ENCODE measurements around the gene RIC8A. TPM values are rescaled to one million over a fixed set of nuclear protein-coding genes. Genes with fewer than 3 reads are reported as not detected.

Gene RIC8A
- total RNA-seq, 1 experiment from 2014 or later: 56.2 TPM

GRCh38 chr11:196786-197731 lies 10.4 kb upstream of the RIC8A start:
- DNase-seq: no peak
- H3K9me3 ChIP-seq (ENCODE audit: low read length): no peaks in the 10 kb centered on the region

GRCh38 chr11:197741-198235 lies 9.7 kb upstream of the RIC8A start:
- Histone ChIP-seq H2AFZ (ENCODE audit: low read length) (no peak overlapping the region), H3K27me3 (ENCODE audit: low read length) (no peaks in the 10 kb centered on the region), H3K36me3 (ENCODE audit: insufficient read depth, low read length) (no peaks in the 10 kb centered on the region), H3K9me3 (ENCODE audit: low read length) (no peaks in the 10 kb centered on the region), H3K79me2 (ENCODE audit: low read length) (no peaks in the 10 kb centered on the region), H3K9ac (ENCODE audit: low read length) (no peak overlapping the region), H3K9me2 (replicated peaks; ENCODE audit: insufficient read depth, low read length) (no peaks in the 10 kb centered on the region), H3K27ac (ENCODE audit: low read length) (no peak overlapping the region), H3K4me3 (ENCODE audit: low read length) (no peak overlapping the region), H4K20me1 (ENCODE audit: insufficient read depth, low read depth, low read length) (no peaks in the 10 kb centered on the region), H3K4me1 (ENCODE audit: low read length) (no peaks in the 10 kb centered on the region), H3K4me2 (ENCODE audit: low read depth, low read length, poor library complexity, severe bottlenecking) (no peak overlapping the region)
- DNase-seq: no peak

More at GRCh38 chr11:196786-197731, 10.4 kb upstream of the RIC8A start:
- H3K27me3 ChIP-seq (ENCODE audit: low read length): no peaks in the 10 kb centered on the region
- no peaks in the 10 kb centered on the region for H3K36me3 ChIP-seq (ENCODE audit: insufficient read depth, low read length)
- no peaks in the 10 kb centered on the region for H3K79me2 ChIP-seq (ENCODE audit: low read length)
- H3K4me1 ChIP-seq (ENCODE audit: low read length): no peaks in the 10 kb centered on the region
- H3K4me3 ChIP-seq (ENCODE audit: low read length): no peak overlapping the region
- no peak overlapping the region for H3K4me2 ChIP-seq (ENCODE audit: low read depth, low read length, poor library complexity, severe bottlenecking)
- H4K20me1 ChIP-seq (ENCODE audit: insufficient read depth, low read depth, low read length): no peaks in the 10 kb centered on the region
- H3K9ac ChIP-seq (ENCODE audit: low read length): no peak overlapping the region
- no peak overlapping the region for H3K27ac ChIP-seq (ENCODE audit: low read length)
- H3K9me2 ChIP-seq (replicated peaks; ENCODE audit: insufficient read depth, low read length): no peaks in the 10 kb centered on the region
- H2AFZ ChIP-seq (ENCODE audit: low read length): no peak overlapping the region

GRCh38 chr11:198236-198806 lies 9.2 kb upstream of the RIC8A start:
- Histone ChIP-seq H3K9me2 (replicated peaks; ENCODE audit: insufficient read depth, low read length) (no peaks in the 10 kb centered on the region), H4K20me1 (ENCODE audit: insufficient read depth, low read depth, low read length) (no peaks in the 10 kb centered on the region), H3K79me2 (ENCODE audit: low read length) (no peaks in the 10 kb centered on the region), H3K27me3 (ENCODE audit: low read length) (no peaks in the 10 kb centered on the region), H3K9ac (ENCODE audit: low read length) (no peak overlapping the region), H3K4me1 (ENCODE audit: low read length) (no peaks in the 10 kb centered on the region), H3K9me3 (ENCODE audit: low read length) (no peaks in the 10 kb centered on the region), H3K4me2 (ENCODE audit: low read depth, low read length, poor library complexity, severe bottlenecking) (no peak overlapping the region), H3K27ac (ENCODE audit: low read length) (no peak overlapping the region), H2AFZ (ENCODE audit: low read length) (no peak overlapping the region), H3K36me3 (ENCODE audit: insufficient read depth, low read length) (no peaks in the 10 kb centered on the region), H3K4me3 (ENCODE audit: low read length) (no peak overlapping the region)
- DNase-seq: no peak

DNA sequence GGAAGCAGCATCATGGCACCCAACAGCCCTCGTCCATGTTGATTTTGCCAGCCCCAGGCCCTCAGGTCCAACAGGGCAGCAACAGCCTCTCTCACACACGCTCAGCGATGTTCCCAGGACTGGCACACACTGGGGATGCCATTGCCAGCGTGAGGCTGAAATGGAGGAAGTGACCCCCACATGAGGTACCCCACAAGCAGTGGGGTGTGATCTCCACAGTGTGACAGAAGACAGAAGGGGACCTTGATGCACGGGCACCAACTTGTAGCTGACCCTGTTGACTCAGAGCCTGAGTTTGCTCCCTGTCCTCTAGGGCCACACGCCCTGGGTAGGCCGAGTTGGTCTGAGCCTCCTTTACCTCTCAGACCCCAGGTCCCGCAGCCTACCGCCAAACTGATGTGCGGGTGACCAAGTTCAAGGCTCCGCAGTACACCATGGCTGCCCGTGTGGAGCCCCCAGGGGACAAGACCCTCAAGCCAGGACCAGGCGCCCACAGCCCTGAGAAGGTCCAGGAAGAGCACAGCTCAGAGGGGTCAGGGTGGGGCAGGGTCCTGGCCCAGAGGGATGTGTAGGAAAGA lies 8.4 kb upstream of the RIC8A start:
- no peaks in the 10 kb centered on the region for H3K4me1 ChIP-seq (ENCODE audit: low read length)
- no peak overlapping the region for H3K27ac ChIP-seq (ENCODE audit: low read length)
- no peak overlapping the region for H3K9ac ChIP-seq (ENCODE audit: low read length)
- no peaks in the 10 kb centered on the region for H4K20me1 ChIP-seq (ENCODE audit: insufficient read depth, low read depth, low read length)
- no peak overlapping the region for H3K4me3 ChIP-seq (ENCODE audit: low read length)
- no peaks in the 10 kb centered on the region for H3K9me2 ChIP-seq (replicated peaks; ENCODE audit: insufficient read depth, low read length)
- H2AFZ ChIP-seq (ENCODE audit: low read length): no peak overlapping the region
- H3K4me2 ChIP-seq (ENCODE audit: low read depth, low read length, poor library complexity, severe bottlenecking): no peak overlapping the region
- no peaks in the 10 kb centered on the region for H3K9me3 ChIP-seq (ENCODE audit: low read length)
- H3K79me2 ChIP-seq (ENCODE audit: low read length): no peaks in the 10 kb centered on the region
- no peaks in the 10 kb centered on the region for H3K36me3 ChIP-seq (ENCODE audit: insufficient read depth, low read length)
- no peak for DNase-seq
- H3K27me3 ChIP-seq (ENCODE audit: low read length): no peaks in the 10 kb centered on the region

- no peak overlapping the region for H3K9ac ChIP-seq (ENCODE audit: low read length)
- no peaks in the 10 kb centered on the region for H3K36me3 ChIP-seq (ENCODE audit: insufficient read depth, low read length)
- no peaks in the 10 kb centered on the region for H3K79me2 ChIP-seq (ENCODE audit: low read length)
- no peak overlapping the region for H3K4me2 ChIP-seq (ENCODE audit: low read depth, low read length, poor library complexity, severe bottlenecking)
- no peaks in the 10 kb centered on the region for H4K20me1 ChIP-seq (ENCODE audit: insufficient read depth, low read depth, low read length)
- no peak overlapping the region for H2AFZ ChIP-seq (ENCODE audit: low read length)
- no peaks in the 10 kb centered on the region for H3K27me3 ChIP-seq (ENCODE audit: low read length)
- no peak overlapping the region for H3K27ac ChIP-seq (ENCODE audit: low read length)
- H3K9me2 ChIP-seq (replicated peaks; ENCODE audit: insufficient read depth, low read length): no peaks in the 10 kb centered on the region
- no peaks in the 10 kb centered on the region for H3K9me3 ChIP-seq (ENCODE audit: low read length)
- no peaks in the 10 kb centered on the region for H3K4me1 ChIP-seq (ENCODE audit: low read length)
- DNase-seq: no peak
- H3K4me3 ChIP-seq (ENCODE audit: low read length): no peak overlapping the region
Observed at GRCh38 chr11:199782-200181, 7.7 kb upstream of the RIC8A start.

- Histone ChIP-seq H3K4me2 (ENCODE audit: low read depth, low read length, poor library complexity, severe bottlenecking) (no peak overlapping the region), H3K9ac (ENCODE audit: low read length) (no peak overlapping the region), H3K27ac (ENCODE audit: low read length) (no peak overlapping the region), H3K27me3 (ENCODE audit: low read length) (no peaks in the 10 kb centered on the region), H3K79me2 (ENCODE audit: low read length) (peaks cover 1% of the 10 kb centered on the region; the same call in 1 of the 2 replicates), H3K9me3 (ENCODE audit: low read length) (no peaks in the 10 kb centered on the region), H3K36me3 (ENCODE audit: insufficient read depth, low read length) (peaks cover 3% of the 10 kb centered on the region), H4K20me1 (ENCODE audit: insufficient read depth, low read depth, low read length) (peaks cover 4% of the 10 kb centered on the region; the same call in 1 of the 2 replicates), H2AFZ (ENCODE audit: low read length) (no peak overlapping the region), H3K9me2 (replicated peaks; ENCODE audit: insufficient read depth, low read length) (no peaks in the 10 kb centered on the region), H3K4me3 (ENCODE audit: low read length) (no peak overlapping the region), H3K4me1 (ENCODE audit: low read length) (no peaks in the 10 kb centered on the region)
- DNase-seq: no peak
Observed at GRCh38 chr11:200224-201003, 7.1 kb upstream of the RIC8A start.

DNA sequence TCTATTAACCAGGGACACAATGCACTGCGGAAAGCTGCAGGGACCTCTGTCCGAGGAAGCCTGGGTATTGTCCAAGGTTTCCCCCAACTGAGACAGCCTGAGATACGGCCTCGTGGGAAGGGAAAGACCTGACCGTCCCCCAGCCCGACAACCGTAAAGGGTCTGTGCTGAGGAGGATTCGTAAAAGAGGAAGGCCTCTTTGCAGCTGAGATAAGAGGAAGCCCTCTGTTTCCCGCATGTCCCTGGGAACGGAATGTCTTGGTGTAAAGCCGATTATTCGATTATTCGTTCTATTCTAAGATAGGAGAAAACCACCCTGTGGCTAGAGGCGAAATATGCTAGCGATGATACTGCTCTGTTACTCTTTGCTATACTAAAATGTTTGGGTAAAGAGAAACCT lies 5.5 kb upstream of the RIC8A start:
- H4K20me1 ChIP-seq (ENCODE audit: insufficient read depth, low read depth, low read length): peaks cover 15% of the 10 kb centered on the region
- H3K4me3 ChIP-seq (ENCODE audit: low read length): no peak overlapping the region
- DNase-seq: no peak
- peaks cover 4% of the 10 kb centered on the region for H3K36me3 ChIP-seq (ENCODE audit: insufficient read depth, low read length)
- peaks cover 9% of the 10 kb centered on the region for H3K4me1 ChIP-seq (ENCODE audit: low read length)
- H3K9ac ChIP-seq (ENCODE audit: low read length): no peak overlapping the region
- no peaks in the 10 kb centered on the region for H3K9me3 ChIP-seq (ENCODE audit: low read length)
- H3K9me2 ChIP-seq (replicated peaks; ENCODE audit: insufficient read depth, low read length): no peaks in the 10 kb centered on the region
- no peak overlapping the region for H2AFZ ChIP-seq (ENCODE audit: low read length)
- no peak overlapping the region for H3K4me2 ChIP-seq (ENCODE audit: low read depth, low read length, poor library complexity, severe bottlenecking)
- H3K79me2 ChIP-seq (ENCODE audit: low read length): peaks cover 17% of the 10 kb centered on the region
- no peaks in the 10 kb centered on the region for H3K27me3 ChIP-seq (ENCODE audit: low read length)
- no peak overlapping the region for H3K27ac ChIP-seq (ENCODE audit: low read length)

Measured in Karpas-422 (cell line).